Measurements from ENCODE around the gene ARRB1. TPM values are rescaled to one million over a fixed set of nuclear protein-coding genes. Genes with fewer than 3 reads are reported as not detected.

ARRB1 gene
- total and polyA plus RNA-seq, 9 donors, result 14.0 to 22.7 (median 20.6) TPM

DNA sequence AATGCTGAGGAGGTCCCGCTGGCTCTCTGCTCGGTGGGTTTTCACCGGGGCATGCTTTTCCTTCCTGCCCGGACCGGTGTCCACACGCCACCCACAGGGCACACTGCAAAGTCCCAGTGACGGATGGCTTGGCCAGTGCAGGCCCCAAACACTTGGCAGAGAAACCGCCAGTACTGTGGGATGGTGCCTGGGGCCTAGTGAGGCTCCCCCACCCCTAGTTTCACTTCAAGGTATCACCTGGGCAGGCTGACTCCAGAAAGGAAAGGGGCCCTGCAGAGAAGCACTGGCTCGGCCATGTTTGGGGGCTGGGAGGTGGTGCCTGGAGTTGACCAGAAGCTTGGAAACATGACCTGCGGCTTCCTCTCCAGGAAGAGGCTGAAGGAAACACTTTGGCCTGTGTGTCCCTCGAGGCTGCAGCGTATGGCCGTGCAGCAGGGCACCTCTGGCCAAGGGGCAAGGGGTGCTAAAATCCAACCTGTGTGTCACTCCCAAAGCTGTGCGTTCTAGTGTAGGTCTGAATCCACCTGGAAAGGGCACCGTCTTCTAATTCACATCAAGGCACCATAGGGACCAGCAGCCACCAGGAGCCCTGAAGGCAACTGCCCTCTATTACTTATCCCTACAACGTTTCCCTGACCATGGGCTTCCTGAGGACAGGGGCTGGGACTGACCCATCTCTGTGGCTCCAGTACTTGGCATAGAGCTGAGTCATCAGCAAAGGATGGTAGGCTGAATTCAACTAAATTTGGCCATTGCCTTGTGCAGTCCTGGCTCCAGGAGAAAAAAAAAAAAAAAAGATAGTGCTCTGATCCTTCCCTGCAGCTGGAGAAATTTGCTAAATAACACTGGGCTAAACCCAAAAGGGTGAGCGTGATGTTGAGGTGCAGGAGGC lies 88.3 kb downstream of the ARRB1 start:
- Histone ChIP-seq H3K36me3 (ENCODE audit: control insufficient read depth, insufficient read depth, low read length) (peaks cover 11% of the 10 kb centered on the region), H3K27ac (ENCODE audit: low read length) (no peak overlapping the region), H3K27me3 (ENCODE audit: control insufficient read depth, insufficient read depth, low read length) (peaks cover 2% of the 10 kb centered on the region), H3K9me3 (replicated peaks; ENCODE audit: control insufficient read depth, low read depth, low read length) (no peaks in the 10 kb centered on the region), H3K4me3 (ENCODE audit: low read length) (no peak overlapping the region), H3K4me1 (ENCODE audit: control insufficient read depth, insufficient read depth, low read length) (peaks cover 2% of the 10 kb centered on the region)
- no peak for DNase-seq
- 62% methylated on average over 12 of the region's 17 CpGs for WGBS (ENCODE audit: insufficient coverage)

DNA sequence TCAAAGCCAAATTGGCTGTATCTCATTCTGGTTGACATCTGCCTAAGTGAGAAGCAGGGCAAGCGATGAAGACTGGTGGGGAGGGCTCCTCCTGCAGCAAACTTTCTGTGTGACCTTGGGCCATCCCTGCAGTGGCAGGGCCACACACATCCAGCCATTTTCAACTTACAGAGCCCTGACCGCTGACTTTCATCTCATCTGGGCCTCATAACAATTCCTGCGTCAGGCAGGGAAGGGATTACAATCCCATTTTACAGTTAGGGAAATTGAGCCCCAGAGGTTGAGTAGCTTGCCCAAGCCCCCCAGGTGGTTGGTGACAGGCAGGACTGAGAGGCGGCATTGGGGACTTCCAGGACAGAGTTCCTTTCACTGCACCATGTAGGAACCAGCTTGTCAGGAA lies 89.0 kb downstream of the ARRB1 start:
- DNase-seq, result no peak
- peaks cover 11% of the 10 kb centered on the region for H3K36me3 ChIP-seq (ENCODE audit: control insufficient read depth, insufficient read depth, low read length)
- no peak overlapping the region for H3K27ac ChIP-seq (ENCODE audit: low read length)
- 78% methylated on average over 4 of the region's 4 CpGs for WGBS (ENCODE audit: insufficient coverage)
- no peaks in the 10 kb centered on the region for H3K9me3 ChIP-seq (replicated peaks; ENCODE audit: control insufficient read depth, low read depth, low read length)
- H3K4me1 ChIP-seq (ENCODE audit: control insufficient read depth, insufficient read depth, low read length), result peaks cover 2% of the 10 kb centered on the region
- peaks cover 2% of the 10 kb centered on the region for H3K27me3 ChIP-seq (ENCODE audit: control insufficient read depth, insufficient read depth, low read length)
- H3K4me3 ChIP-seq (ENCODE audit: low read length), result no peak overlapping the region

DNA sequence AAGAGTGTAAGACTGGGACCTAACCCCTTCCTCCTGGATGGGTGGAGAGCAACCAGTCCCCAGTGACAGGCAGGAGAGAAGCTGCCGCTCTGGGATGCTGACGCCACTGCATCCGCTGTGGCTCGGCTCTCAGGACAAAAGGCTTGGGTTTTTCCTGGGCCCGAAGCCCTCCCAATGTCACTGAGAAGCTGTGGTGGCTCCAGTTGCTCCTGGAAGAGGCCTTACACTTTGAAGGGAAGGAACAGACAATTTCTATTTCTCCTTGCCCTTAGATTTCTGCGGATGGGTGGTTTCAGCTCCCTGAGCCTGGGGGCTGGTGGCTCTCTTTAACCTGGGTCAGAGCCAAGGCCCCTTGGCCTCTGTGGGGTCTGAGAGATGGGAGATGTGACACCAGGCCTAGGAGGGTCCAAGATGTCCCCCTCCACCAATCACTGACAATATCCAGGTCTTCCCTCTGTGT lies 89.5 kb downstream of the ARRB1 start:
- Histone ChIP-seq H3K27me3 (ENCODE audit: control insufficient read depth, insufficient read depth, low read length) (peaks cover 2% of the 10 kb centered on the region), H3K9me3 (replicated peaks; ENCODE audit: control insufficient read depth, low read depth, low read length) (no peaks in the 10 kb centered on the region), H3K4me1 (ENCODE audit: control insufficient read depth, insufficient read depth, low read length) (peaks cover 2% of the 10 kb centered on the region), H3K27ac (ENCODE audit: low read length) (no peak overlapping the region), H3K4me3 (ENCODE audit: low read length) (no peak overlapping the region), H3K36me3 (ENCODE audit: control insufficient read depth, insufficient read depth, low read length) (peaks cover 8% of the 10 kb centered on the region)
- WGBS (ENCODE audit: insufficient coverage), result 92% methylated on average over 5 of the region's 6 CpGs
- no peak for DNase-seq

DNA sequence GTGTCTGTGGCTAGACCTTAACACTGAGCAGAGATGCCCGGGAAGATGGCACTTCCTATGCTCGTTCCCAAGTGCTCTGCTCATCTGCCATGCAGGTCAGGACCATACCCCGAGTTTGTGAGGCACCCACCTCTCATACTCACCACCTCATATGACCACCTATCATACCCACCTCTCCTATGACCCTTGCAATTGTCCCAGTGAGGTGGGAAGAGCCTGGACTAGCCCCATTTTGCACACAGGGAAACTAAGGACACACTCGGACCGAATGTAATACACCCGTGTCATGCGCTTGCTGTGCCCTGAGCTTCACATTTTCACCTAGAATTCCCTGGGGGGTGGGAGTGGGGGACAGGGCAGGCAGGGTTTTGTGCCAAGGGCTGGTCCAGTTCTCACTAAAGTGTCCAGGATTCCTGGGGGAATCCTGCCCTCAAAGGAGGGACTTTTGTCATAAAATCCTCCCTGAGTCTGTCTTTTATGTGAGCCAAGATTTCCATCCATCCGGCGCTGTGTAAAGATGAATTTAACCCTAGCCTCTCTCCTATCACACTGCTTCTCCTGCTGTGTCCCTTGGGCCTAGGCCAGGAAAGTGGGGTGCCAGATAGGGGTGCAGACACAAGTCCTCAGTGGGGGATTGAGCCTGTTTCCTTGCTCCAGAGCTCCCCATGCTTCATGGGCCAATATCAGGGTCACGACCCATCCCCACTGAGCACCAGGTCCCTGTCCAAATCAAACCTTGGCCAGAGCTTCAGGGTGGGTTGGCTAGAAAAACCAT lies 90.9 kb downstream of the ARRB1 start:
- no peaks in the 10 kb centered on the region for H3K9me3 ChIP-seq (replicated peaks; ENCODE audit: control insufficient read depth, low read depth, low read length)
- H3K36me3 ChIP-seq (ENCODE audit: control insufficient read depth, insufficient read depth, low read length), result peaks cover 3% of the 10 kb centered on the region
- DNase-seq, result no peak
- peaks cover 2% of the 10 kb centered on the region for H3K27me3 ChIP-seq (ENCODE audit: control insufficient read depth, insufficient read depth, low read length)
- no peak overlapping the region for H3K4me3 ChIP-seq (ENCODE audit: low read length)
- no peak overlapping the region for H3K27ac ChIP-seq (ENCODE audit: low read length)
- 65% methylated on average over 3 of the region's 10 CpGs for WGBS (ENCODE audit: insufficient coverage)
- H3K4me1 ChIP-seq (ENCODE audit: control insufficient read depth, insufficient read depth, low read length), result peaks cover 2% of the 10 kb centered on the region

DNA sequence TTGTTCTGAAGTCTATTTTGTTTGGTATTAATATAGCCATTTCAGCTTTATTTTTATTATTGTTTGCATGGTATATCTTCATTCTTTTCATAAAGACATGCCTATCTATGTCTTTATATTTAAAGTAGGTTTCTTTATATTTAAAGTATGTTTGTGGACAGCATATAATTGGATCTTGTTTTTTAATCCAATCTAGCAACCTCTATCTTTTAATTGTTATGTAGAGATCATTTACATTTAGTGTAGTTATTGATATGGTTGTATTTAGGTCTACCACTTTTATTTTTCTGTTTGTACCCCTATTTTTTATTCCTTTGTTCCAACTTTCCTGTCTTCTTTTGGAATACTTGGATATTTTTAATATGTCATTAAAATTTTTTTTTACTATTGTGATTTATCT lies 97.1 kb downstream of the ARRB1 start:
- Histone ChIP-seq H3K36me3 (ENCODE audit: control insufficient read depth, insufficient read depth, low read length) (no peaks in the 10 kb centered on the region), H3K4me1 (ENCODE audit: control insufficient read depth, insufficient read depth, low read length) (no peaks in the 10 kb centered on the region), H3K4me3 (ENCODE audit: low read length) (no peak overlapping the region), H3K27me3 (ENCODE audit: control insufficient read depth, insufficient read depth, low read length) (peaks cover 2% of the 10 kb centered on the region), H3K9me3 (replicated peaks; ENCODE audit: control insufficient read depth, low read depth, low read length) (peaks cover 3% of the 10 kb centered on the region), H3K27ac (ENCODE audit: low read length) (no peak overlapping the region)
- no peak for DNase-seq

DNA sequence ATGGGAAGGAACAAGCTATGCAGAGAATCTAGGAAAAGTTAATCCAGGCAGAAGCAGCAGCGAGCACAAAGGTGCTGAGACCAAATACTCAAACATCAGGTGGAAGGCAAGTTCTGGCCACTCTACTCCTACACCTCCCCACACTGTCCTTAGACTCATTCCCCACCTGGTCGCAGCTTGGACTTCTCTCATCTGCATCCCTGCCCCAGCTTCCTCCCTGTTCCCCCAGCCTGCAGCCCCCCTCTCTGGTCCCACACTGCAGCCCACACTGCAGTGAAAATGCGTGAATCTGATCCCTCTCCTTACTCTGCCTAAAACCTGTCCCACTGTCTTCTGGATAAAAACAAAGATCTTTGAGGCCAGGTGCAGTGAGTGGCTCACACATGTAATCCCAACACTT lies 101.8 kb downstream of the ARRB1 start:
- Histone ChIP-seq H3K4me1 (ENCODE audit: control insufficient read depth, insufficient read depth, low read length) (no peaks in the 10 kb centered on the region), H3K9me3 (replicated peaks; ENCODE audit: control insufficient read depth, low read depth, low read length) (peaks cover 3% of the 10 kb centered on the region)
- 48% methylated on average over 2 of the region's 3 CpGs for WGBS (ENCODE audit: insufficient coverage)

DNA sequence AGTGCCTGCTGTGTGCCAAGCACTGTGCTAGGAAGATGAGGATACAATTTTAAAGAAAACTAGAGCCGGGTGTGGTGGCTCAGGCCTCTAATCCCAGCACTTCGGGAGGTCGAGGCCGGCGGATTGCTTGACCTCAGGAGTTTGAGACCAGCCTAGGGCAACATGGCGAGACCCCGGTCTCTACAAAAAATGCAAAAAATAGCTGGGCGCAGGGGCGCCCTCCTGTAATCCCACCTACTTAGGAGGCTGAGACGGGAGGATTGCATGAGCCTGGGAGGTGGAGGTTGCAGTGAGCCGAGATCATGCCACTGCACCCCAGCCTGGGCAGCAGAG lies 102.6 kb downstream of the ARRB1 start:
- Histone ChIP-seq H3K4me3 (ENCODE audit: low read length) (no peak overlapping the region), H3K4me1 (ENCODE audit: control insufficient read depth, insufficient read depth, low read length) (no peaks in the 10 kb centered on the region), H3K9me3 (replicated peaks; ENCODE audit: control insufficient read depth, low read depth, low read length) (peaks cover 3% of the 10 kb centered on the region), H3K27me3 (ENCODE audit: control insufficient read depth, insufficient read depth, low read length) (peaks cover 12% of the 10 kb centered on the region), H3K27ac (ENCODE audit: low read length) (no peak overlapping the region), H3K36me3 (ENCODE audit: control insufficient read depth, insufficient read depth, low read length) (no peaks in the 10 kb centered on the region)
- DNase-seq, result no peak
- 21% methylated on average over 6 of the region's 11 CpGs for WGBS (ENCODE audit: insufficient coverage)

More for the DNA sequence above, 101.8 kb downstream of the ARRB1 start:
- Histone ChIP-seq H3K27ac (ENCODE audit: low read length) (no peak overlapping the region), H3K36me3 (ENCODE audit: control insufficient read depth, insufficient read depth, low read length) (no peaks in the 10 kb centered on the region), H3K27me3 (ENCODE audit: control insufficient read depth, insufficient read depth, low read length) (peaks cover 4% of the 10 kb centered on the region), H3K4me3 (ENCODE audit: low read length) (no peak overlapping the region)
- no peak for DNase-seq

DNA sequence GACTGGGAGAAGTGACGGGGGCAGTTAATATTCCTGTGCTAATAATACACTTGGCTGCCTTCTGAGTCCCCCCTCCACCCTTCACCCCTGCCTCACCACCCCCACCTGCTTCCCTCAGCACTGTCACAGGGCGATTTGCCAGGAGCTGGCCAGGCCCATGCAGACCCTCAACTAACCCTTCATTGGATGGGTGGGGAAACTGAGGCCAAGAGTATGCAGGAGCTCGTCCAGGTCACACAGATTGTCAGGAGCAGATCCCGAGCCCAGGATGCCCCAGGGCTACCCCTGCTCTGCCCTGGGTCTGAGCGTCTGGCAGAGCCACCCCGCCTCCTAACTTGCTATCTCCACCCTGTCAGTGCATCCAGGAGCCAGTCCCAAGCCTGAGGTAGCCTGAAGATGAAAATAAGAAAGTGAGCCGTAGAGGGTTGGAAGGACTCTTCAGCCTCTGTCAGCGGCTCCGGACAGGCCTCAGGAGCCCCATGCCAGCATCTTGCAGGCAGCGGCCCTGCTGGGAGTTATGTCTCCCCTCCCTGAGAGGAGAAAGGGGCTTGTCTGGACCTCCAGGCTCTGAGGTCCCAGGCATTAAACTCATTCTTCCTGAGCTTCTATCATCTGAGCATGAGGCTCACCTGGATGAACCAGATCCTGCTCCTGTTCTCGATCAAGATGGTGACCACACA lies 104.7 kb downstream of the ARRB1 start:
- Histone ChIP-seq H3K27me3 (ENCODE audit: control insufficient read depth, insufficient read depth, low read length) (peaks cover 32% of the 10 kb centered on the region), H3K9me3 (replicated peaks; ENCODE audit: control insufficient read depth, low read depth, low read length) (no peaks in the 10 kb centered on the region), H3K27ac (ENCODE audit: low read length) (no peak overlapping the region), H3K36me3 (ENCODE audit: control insufficient read depth, insufficient read depth, low read length) (no peaks in the 10 kb centered on the region), H3K4me1 (ENCODE audit: control insufficient read depth, insufficient read depth, low read length) (peaks cover 5% of the 10 kb centered on the region), H3K4me3 (ENCODE audit: low read length) (no peak overlapping the region)
- no peak for DNase-seq
- 62% methylated on average over 7 of the region's 11 CpGs for WGBS (ENCODE audit: insufficient coverage)

DNA sequence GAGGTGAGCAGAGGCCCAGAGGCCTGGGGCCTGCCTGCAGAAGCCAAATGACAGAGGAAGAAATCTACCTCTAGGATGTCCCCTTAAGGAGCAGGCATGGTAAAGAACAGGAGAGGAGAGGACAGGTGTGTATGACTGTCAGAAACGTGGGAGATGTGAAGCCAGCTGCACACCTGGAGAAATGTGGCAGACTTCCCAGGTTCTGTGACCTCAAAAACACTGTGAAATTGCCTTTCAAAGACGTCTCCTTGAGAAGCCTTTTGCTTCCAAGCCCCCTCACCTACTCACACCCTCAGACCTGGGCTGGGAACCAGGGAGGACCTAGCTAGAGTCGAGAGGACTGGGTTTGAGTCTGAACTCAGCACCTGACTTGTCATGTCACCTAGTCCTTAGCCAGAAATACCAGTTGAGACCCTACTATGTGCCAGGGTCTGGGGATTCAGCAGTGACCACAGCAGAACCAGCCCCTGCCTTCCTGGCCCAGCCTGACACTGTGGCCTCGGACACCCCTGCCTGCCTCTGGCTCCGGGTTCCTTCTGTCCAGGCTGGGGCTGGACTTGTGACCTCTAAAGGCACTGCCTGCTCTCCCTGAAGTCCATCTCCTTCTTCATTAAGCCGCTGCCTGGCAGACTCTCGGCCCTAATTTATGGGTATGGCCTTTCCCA lies 105.3 kb downstream of the ARRB1 start:
- H3K27me3 ChIP-seq (ENCODE audit: control insufficient read depth, insufficient read depth, low read length), result peaks cover 33% of the 10 kb centered on the region
- H3K9me3 ChIP-seq (replicated peaks; ENCODE audit: control insufficient read depth, low read depth, low read length), result no peaks in the 10 kb centered on the region
- DNase-seq, result no peak
- peaks cover 5% of the 10 kb centered on the region for H3K4me1 ChIP-seq (ENCODE audit: control insufficient read depth, insufficient read depth, low read length)
- WGBS (ENCODE audit: insufficient coverage), result 44% methylated on average over 5 of the region's 7 CpGs
- no peaks in the 10 kb centered on the region for H3K36me3 ChIP-seq (ENCODE audit: control insufficient read depth, insufficient read depth, low read length)
- no peak overlapping the region for H3K4me3 ChIP-seq (ENCODE audit: low read length)
- H3K27ac ChIP-seq (ENCODE audit: low read length), result no peak overlapping the region

All from muscle of leg (tissue), 11 donors.